Nephron progenitor cell (in vitro differentiated cells): Measurements from ENCODE around the gene GHITM.

Source experiments
- DNase-seq: peaks from one replicate; pipeline ENCODE4 v3.0.0; 2021
- H3K27ac Mint-ChIP-seq: 2 replicates; pipeline ENCODE4 v1.8.0; 2021; ENCODE audit warnings: mild to moderate bottlenecking, moderate library complexity, mixed read lengths
- H3K27me3 Mint-ChIP-seq: 2 replicates; pipeline ENCODE4 v1.8.0; 2021; ENCODE audit warnings: mild to moderate bottlenecking, low read depth, mixed read lengths; ENCODE audit not compliant: poor library complexity
- H3K36me3 Mint-ChIP-seq: 2 replicates; pipeline ENCODE4 v1.8.0; 2021; ENCODE audit warnings: low read depth, mixed read lengths
- H3K4me1 Mint-ChIP-seq: 2 replicates; pipeline ENCODE4 v1.8.0; 2021; ENCODE audit warnings: mixed read lengths
- H3K4me3 Mint-ChIP-seq: 2 replicates; pipeline ENCODE4 v1.8.0; 2021; ENCODE audit warnings: mild to moderate bottlenecking, moderate library complexity, mixed read lengths
- H3K9me3 Mint-ChIP-seq: 2 replicates; pipeline ENCODE4 v1.8.0; 2021; ENCODE audit warnings: mild to moderate bottlenecking, moderate library complexity, mixed read lengths
- TF ChIP-seq, protein P1 (sequence below): fragments of 200-600 bp; sonication (generic); IDR thresholded peaks from 2 replicates; pipeline ENCODE4 v1.5.0; 2021; ENCODE audit warnings: antibody characterized with exemption

The GHITM gene

DNA sequence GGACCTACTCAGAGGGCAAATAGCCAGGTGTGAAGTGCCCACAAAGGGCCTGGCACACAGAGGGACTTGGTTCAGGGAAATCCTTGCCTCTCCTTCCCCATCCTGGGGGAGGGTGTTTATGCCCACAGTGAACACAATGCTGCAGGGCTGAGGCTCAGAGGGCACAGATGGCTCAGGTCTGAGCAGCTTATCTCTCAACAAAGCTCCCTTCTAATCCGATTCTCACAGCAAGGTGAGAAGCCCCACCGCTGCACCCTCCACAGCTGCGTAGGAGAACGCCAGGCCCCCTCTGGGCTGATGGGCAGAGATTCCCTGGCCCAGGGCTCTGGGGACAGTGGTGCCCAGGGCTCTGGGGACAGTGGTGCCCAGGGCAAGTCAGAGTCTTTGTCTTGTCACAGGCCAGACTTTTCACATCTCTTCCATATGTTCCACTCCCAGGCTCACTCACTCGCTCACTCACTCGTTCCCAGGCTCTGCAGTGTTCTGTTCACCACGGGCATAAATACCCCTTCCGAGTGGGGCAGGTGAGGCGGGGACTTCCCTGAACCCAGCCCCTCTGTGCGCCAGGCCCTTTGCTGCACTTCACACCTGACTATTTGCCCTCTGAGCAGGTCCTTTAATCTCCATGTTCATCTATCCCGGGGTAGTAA is 46.3 kb downstream of the GHITM start:
- Mint-ChIP-seq H3K9me3 (peaks cover 4% of the 10 kb centered on the region), H3K36me3 (no peaks in the 10 kb centered on the region), H3K27ac (no peak overlapping the region), H3K4me3 (no peak overlapping the region), H3K27me3 (peaks cover 4% of the 10 kb centered on the region), H3K4me1 (no peaks in the 10 kb centered on the region)
- TF ChIP-seq, protein P1, sequence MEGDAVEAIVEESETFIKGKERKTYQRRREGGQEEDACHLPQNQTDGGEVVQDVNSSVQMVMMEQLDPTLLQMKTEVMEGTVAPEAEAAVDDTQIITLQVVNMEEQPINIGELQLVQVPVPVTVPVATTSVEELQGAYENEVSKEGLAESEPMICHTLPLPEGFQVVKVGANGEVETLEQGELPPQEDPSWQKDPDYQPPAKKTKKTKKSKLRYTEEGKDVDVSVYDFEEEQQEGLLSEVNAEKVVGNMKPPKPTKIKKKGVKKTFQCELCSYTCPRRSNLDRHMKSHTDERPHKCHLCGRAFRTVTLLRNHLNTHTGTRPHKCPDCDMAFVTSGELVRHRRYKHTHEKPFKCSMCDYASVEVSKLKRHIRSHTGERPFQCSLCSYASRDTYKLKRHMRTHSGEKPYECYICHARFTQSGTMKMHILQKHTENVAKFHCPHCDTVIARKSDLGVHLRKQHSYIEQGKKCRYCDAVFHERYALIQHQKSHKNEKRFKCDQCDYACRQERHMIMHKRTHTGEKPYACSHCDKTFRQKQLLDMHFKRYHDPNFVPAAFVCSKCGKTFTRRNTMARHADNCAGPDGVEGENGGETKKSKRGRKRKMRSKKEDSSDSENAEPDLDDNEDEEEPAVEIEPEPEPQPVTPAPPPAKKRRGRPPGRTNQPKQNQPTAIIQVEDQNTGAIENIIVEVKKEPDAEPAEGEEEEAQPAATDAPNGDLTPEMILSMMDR: no peak
- DNase-seq: no peak

DNA sequence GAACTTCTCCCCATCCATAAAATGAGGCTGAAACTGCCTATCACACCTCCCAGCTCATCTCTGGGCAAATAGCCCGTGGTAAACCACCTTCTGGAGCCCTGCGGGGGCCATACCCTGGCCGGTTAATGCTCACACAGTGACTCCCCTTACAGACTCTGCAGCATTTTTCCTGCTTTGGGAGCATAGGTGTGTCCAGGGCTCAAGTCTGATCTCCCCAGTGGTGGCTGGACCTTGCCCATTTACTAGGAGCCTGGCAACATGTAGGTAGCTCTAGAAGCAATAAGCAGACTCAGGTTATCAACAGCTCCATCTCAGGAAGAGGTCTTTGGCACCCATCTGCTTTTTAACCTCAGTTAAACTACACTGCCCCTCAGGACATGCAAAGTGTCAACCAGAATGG is 49.5 kb downstream of the GHITM start:
- no peak overlapping the region for H3K27ac Mint-ChIP-seq
- H3K27me3 Mint-ChIP-seq: peaks cover 33% of the 10 kb centered on the region
- no peaks in the 10 kb centered on the region for H3K9me3 Mint-ChIP-seq
- H3K4me3 Mint-ChIP-seq: no peak overlapping the region
- H3K36me3 Mint-ChIP-seq: no peaks in the 10 kb centered on the region
- no peaks in the 10 kb centered on the region for H3K4me1 Mint-ChIP-seq
- TF ChIP-seq, protein P1: no peak
- DNase-seq: no peak

DNA sequence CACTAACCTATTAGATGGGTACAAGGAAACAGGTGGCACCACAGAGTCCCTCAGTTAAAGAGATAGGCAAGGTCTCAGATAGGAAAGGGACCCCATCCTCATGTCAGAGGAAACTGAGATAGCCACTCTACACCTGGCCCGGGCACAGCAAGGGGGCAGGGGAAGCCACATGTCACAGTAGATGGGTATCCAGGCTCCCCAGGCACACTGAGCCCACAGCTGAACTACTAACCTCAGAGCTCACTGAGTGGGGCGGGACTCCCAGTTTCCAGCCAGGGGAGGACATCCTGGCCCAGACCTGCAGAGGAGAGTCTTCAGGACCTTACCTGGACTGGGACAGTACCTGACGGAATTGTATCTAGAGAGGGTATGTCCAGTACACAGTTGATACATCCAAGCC is 51.3 kb downstream of the GHITM start:
- H3K27ac Mint-ChIP-seq: no peak overlapping the region
- H3K27me3 Mint-ChIP-seq: peaks cover 48% of the 10 kb centered on the region
- no peaks in the 10 kb centered on the region for H3K9me3 Mint-ChIP-seq
- no peak for DNase-seq
- H3K4me3 Mint-ChIP-seq: no peak overlapping the region
- H3K4me1 Mint-ChIP-seq: no peaks in the 10 kb centered on the region
- H3K36me3 Mint-ChIP-seq: no peaks in the 10 kb centered on the region
- TF ChIP-seq, protein P1: no peak

DNA sequence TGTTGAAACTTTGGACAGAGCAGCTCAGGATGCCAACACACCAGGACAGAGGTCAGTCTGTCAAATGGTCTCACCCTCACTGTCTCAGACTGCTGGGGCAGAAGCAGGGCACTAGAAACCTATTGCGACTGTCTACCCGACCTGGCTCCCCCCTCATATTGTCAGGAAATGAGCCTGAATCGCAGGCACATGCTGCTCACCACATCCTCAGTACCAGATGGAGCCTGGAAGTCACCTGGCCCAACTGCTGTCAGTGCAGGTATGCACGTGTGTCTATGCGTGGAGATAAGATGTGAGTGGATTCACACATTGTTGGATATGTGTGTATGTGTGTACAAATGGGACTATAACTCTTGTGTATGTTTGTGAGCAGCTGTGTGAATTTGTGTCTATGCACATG is 51.8 kb downstream of the GHITM start:
- Mint-ChIP-seq H3K9me3 (no peaks in the 10 kb centered on the region), H3K4me1 (no peaks in the 10 kb centered on the region), H3K27me3 (peaks cover 53% of the 10 kb centered on the region), H3K27ac (no peak overlapping the region), H3K4me3 (no peak overlapping the region), H3K36me3 (no peaks in the 10 kb centered on the region)
- TF ChIP-seq, protein P1: no peak
- DNase-seq: no peak

DNA sequence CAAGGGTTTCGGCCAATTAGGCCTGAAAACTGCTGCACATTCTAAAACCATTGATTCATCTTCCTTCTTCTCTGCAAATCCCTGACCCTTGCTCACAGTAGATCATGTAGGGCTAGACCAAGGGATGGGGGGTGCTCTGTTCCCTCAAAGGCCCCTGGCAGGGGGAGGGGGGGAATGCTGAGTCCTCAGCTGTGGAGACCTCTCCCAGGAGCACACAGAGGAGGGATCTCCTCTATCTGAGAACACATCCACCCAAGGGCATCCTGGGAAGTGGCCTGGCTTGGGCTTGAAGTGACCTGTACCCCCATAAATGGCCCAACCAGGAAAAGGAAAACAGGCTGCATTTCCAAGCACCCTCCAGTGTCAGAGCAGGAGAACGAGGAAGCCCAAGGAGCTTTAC is 54.0 kb downstream of the GHITM start:
- no peak for DNase-seq
- peaks cover 74% of the 10 kb centered on the region for H3K27me3 Mint-ChIP-seq
- H3K4me1 Mint-ChIP-seq: no peaks in the 10 kb centered on the region
- H3K4me3 Mint-ChIP-seq: peak overlapping the region; percentile 47
- H3K27ac Mint-ChIP-seq: no peak overlapping the region
- no peaks in the 10 kb centered on the region for H3K9me3 Mint-ChIP-seq
- no peaks in the 10 kb centered on the region for H3K36me3 Mint-ChIP-seq
- TF ChIP-seq, protein P1: no peak

DNA sequence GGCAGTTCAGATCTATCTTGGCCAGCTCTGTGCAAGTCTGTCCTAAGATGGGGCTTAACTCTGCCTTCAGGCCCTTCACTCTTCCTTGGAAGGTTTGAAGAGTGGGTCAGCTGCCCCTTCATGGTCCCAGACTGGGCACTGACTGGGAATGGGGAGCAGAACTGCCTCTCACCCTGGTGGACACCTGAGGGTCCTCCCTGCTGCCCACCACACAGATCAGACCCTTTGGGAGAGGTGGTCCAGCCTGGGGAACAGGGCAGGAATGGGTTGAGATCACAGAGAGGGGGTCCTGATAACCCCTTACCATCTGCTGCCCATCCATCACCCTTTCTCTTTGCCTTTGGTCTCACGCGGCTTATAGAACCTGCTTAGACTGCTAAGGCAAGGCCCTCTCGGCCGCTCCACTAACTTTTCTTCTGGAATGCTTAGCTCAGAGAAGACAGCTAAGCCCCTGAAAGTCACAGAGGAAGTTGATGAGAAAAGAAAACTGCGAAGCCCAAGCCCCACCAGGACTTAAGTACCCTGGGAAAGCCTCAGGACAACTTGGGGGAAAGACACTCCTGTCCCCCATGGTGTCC is 54.6 kb downstream of the GHITM start:
- peaks cover 79% of the 10 kb centered on the region for H3K27me3 Mint-ChIP-seq
- DNase-seq: no peak
- TF ChIP-seq, protein P1: no peak
- peak overlapping the region; percentile 70 for H3K4me3 Mint-ChIP-seq
- H3K27ac Mint-ChIP-seq: no peak overlapping the region
- no peaks in the 10 kb centered on the region for H3K36me3 Mint-ChIP-seq
- H3K4me1 Mint-ChIP-seq: no peaks in the 10 kb centered on the region
- no peaks in the 10 kb centered on the region for H3K9me3 Mint-ChIP-seq
